H1 (cell line): ENCODE data around the gene ELP6. TPM values are rescaled to one million over a fixed set of nuclear protein-coding genes. Genes with fewer than 3 reads are reported as not detected.

Source experiments
- CTCF ChIA-PET: fragments of 300-600 bp; sonication (Branson Sonifier 250); formaldehyde crosslinking; loops from one replicate; lab custom pipeline; 2021; ENCODE audit not compliant: partially characterized antibody; lab: Charles Lee
- POLR2A ChIA-PET: fragments of 300-600 bp; sonication (Branson Sonifier 250); formaldehyde crosslinking; loops from one replicate; lab custom pipeline; 2021; ENCODE audit warnings: inconsistent platforms; ENCODE audit not compliant: partially characterized antibody; lab: Charles Lee
- DNase-seq, 2 experiments: peaks; one replicate each; pipeline versions ENCODE4 v3.0.0 to v3.0.0-alpha.2; 2010 to 2022; ENCODE audit warnings: low spot score in 2 of 2, low read depth in 1 of 2, mixed read lengths in 1 of 2
- FAIRE-seq: peaks from 2 replicates; lab custom pipeline; 2011; peaks lifted over from hg19 to GRCh38; lab: Jason Lieb, UNC
- H2AFZ ChIP-seq: 2 replicates; pipeline ENCODE4 v1.8.1; 2012; ENCODE audit warnings: low read length, inconsistent platforms
- H2AK5ac ChIP-seq: 2 replicates; pipeline ENCODE4 v1.6.1; 2013; ENCODE audit warnings: low read depth, low read length
- H2BK120ac ChIP-seq: replicated peaks from 2 replicates; pipeline ENCODE3; 2013; ENCODE audit warnings: low read depth, low read length, inconsistent platforms
- H2BK12ac ChIP-seq: 2 replicates; pipeline ENCODE4 v1.6.1; 2013; ENCODE audit warnings: low read depth, low read length
- H2BK15ac ChIP-seq: 2 replicates; pipeline ENCODE4 v1.6.1; 2013; ENCODE audit warnings: low read length
- H2BK20ac ChIP-seq: 2 replicates; pipeline ENCODE4 v1.6.1; 2013; ENCODE audit warnings: low read length
- H2BK5ac ChIP-seq: 2 replicates; pipeline ENCODE4 v1.6.1; 2013; ENCODE audit warnings: low read depth, low read length
- H3K14ac ChIP-seq: 2 replicates; pipeline ENCODE4 v1.6.1; 2013; ENCODE audit warnings: inconsistent platforms; ENCODE audit not compliant: insufficient read length
- H3K18ac ChIP-seq: 2 replicates; pipeline ENCODE4 v1.6.1; 2013; ENCODE audit warnings: low read length; ENCODE audit errors: extremely low read depth
- H3K23ac ChIP-seq: 2 replicates; pipeline ENCODE4 v1.6.1; 2013; ENCODE audit warnings: inconsistent platforms; ENCODE audit not compliant: insufficient read length
- H3K23me2 ChIP-seq: 2 replicates; pipeline ENCODE4 v1.6.1; 2013; ENCODE audit warnings: low read depth, low read length
- H3K27ac ChIP-seq: 2 replicates; pipeline ENCODE4 v1.6.1; 2011; ENCODE audit warnings: low read depth, low read length, inconsistent platforms
- H3K27me3 ChIP-seq, 4 experiments: replicated peaks in 1 of 4; 1 replicate in 1 of 4; 2 replicates in 3 of 4; pipeline versions ENCODE4 v1.6.1 to v1.8.1; 2011 to 2013; ENCODE audit warnings: low read length in 3 of 4, mild to moderate bottlenecking in 3 of 4, inconsistent platforms in 2 of 4, mixed read lengths in 2 of 4, moderate library complexity in 1 of 4; ENCODE audit not compliant: control insufficient read depth in 3 of 4, insufficient read depth in 3 of 4; ENCODE audit errors: extremely low read depth in 1 of 4
- H3K36me3 ChIP-seq, 4 experiments: 2 replicates each; pipeline versions ENCODE4 v1.6.1 to v1.8.1; 2011 to 2013; ENCODE audit warnings: mild to moderate bottlenecking in 4 of 4, low read length in 3 of 4, moderate library complexity in 2 of 4, control low read depth in 1 of 4, inconsistent platforms in 1 of 4; ENCODE audit not compliant: insufficient read depth in 4 of 4, control insufficient read depth in 2 of 4
- H3K4ac ChIP-seq: replicated peaks from 2 replicates; pipeline ENCODE3; 2013; ENCODE audit warnings: low read length, low read depth, mixed read lengths, inconsistent platforms; ENCODE audit not compliant: insufficient read length
- H3K4me1 ChIP-seq, 4 experiments: replicated peaks in 1 of 4; 1 replicate in 1 of 4; 2 replicates in 3 of 4; pipeline versions ENCODE4 v1.6.1 to v1.8.1; 2011 to 2013; ENCODE audit warnings: low read length in 3 of 4, inconsistent platforms in 2 of 4, mixed read lengths in 1 of 4; ENCODE audit not compliant: insufficient read depth in 4 of 4, control insufficient read depth in 3 of 4
- H3K4me2 ChIP-seq, 2 experiments: 2 replicates each; pipeline versions ENCODE4 v1.6.1 to v1.8.1; 2011 to 2013; ENCODE audit warnings: low read depth in 2 of 2, low read length in 2 of 2, control low read depth in 1 of 2, inconsistent platforms in 1 of 2, mild to moderate bottlenecking in 1 of 2; ENCODE audit not compliant: insufficient read depth in 1 of 2
- H3K4me3 ChIP-seq, 4 experiments: fragments of 200-600, 300-600 bp in 1 of 4; sonication (generic), shearing (Covaris generic), sonication (Bioruptor Twin) in 1 of 4; 2 replicates each; pipeline versions ENCODE4 v1.5.1 to v1.8.1; 2011 to 2016; ENCODE audit warnings: low read length in 4 of 4, low read depth in 3 of 4, control low read depth in 2 of 4, inconsistent platforms in 2 of 4, mild to moderate bottlenecking in 2 of 4, mixed read lengths in 1 of 4, moderate library complexity in 1 of 4; ENCODE audit not compliant: insufficient read depth in 2 of 4; ENCODE audit errors: extremely low read depth in 1 of 4
- H3K56ac ChIP-seq: replicated peaks from 2 replicates; pipeline ENCODE3; 2013; ENCODE audit warnings: low read depth, mild to moderate bottlenecking, mixed read lengths, low read length, inconsistent platforms; ENCODE audit not compliant: insufficient read length
- H3K79me1 ChIP-seq: 2 replicates; pipeline ENCODE4 v1.6.1; 2013; ENCODE audit warnings: low read depth, low read length, control low read depth
- H3K79me2 ChIP-seq, 2 experiments: 2 replicates each; pipeline versions ENCODE4 v1.6.1 to v1.8.1; 2012 to 2013; ENCODE audit warnings: low read length in 2 of 2, mild to moderate bottlenecking in 2 of 2, inconsistent platforms in 1 of 2; ENCODE audit not compliant: insufficient read depth in 2 of 2, control insufficient read depth in 1 of 2
- H3K9ac ChIP-seq, 4 experiments: replicated peaks in 1 of 4; 1 replicate in 1 of 4; 2 replicates in 3 of 4; pipeline versions ENCODE4 v1.6.1 to v1.8.1; 2011 to 2013; ENCODE audit warnings: low read depth in 3 of 4, low read length in 3 of 4, control low read depth in 2 of 4, mild to moderate bottlenecking in 2 of 4, moderate library complexity in 2 of 4, inconsistent platforms in 1 of 4; ENCODE audit errors: extremely low read depth in 1 of 4
- H3K9me3 ChIP-seq, 2 experiments: 2 replicates each; pipeline versions ENCODE4 v1.6.1 to v1.8.1; 2012 to 2013; ENCODE audit warnings: mild to moderate bottlenecking in 2 of 2, moderate library complexity in 2 of 2, control low read depth in 1 of 2, inconsistent platforms in 1 of 2, low read depth in 1 of 2, low read length in 1 of 2, mixed read lengths in 1 of 2; ENCODE audit not compliant: insufficient read depth in 2 of 2
- H4K20me1 ChIP-seq, 2 experiments: replicated peaks in 1 of 2; 2 replicates each; pipeline versions ENCODE3 to v1.8.1; 2011 to 2013; ENCODE audit warnings: inconsistent platforms in 2 of 2, low read length in 2 of 2, mild to moderate bottlenecking in 1 of 2; ENCODE audit not compliant: insufficient read depth in 2 of 2, control insufficient read depth in 1 of 2
- H4K5ac ChIP-seq: 2 replicates; pipeline ENCODE4 v1.6.1; 2013; ENCODE audit warnings: low read length, low read depth, mixed read lengths, inconsistent platforms; ENCODE audit not compliant: insufficient read length
- H4K8ac ChIP-seq: 2 replicates; pipeline ENCODE4 v1.8.0; 2013; ENCODE audit warnings: mild to moderate bottlenecking, moderate library complexity, low read length, inconsistent platforms; ENCODE audit not compliant: insufficient read depth; ENCODE audit errors: extremely low read depth
- H4K91ac ChIP-seq: replicated peaks from 2 replicates; pipeline ENCODE3; 2013; ENCODE audit warnings: low read length, mixed read lengths, inconsistent platforms; ENCODE audit not compliant: insufficient read length
- RBBP5 ChIP-seq: IDR thresholded peaks from 2 replicates; pipeline ENCODE4 v1.7.1; 2012; ENCODE audit warnings: low read depth, mild to moderate bottlenecking, inconsistent platforms, low read length, moderate library complexity, borderline replicate concordance
- WGBS, 2 experiments: shearing (Covaris generic) in 1 of 2; methylation state at CpG; one replicate each; pipeline versions ENCODE4 v1.1.6 to v1.1.7; 2013 to 2015; ENCODE audit warnings: low lambda C conversion rate in 2 of 2, mixed read lengths in 2 of 2, inconsistent platforms in 1 of 2, low coverage in 1 of 2, missing lambda C conversion rate in 1 of 2; ENCODE audit not compliant: insufficient replicate concordance in 2 of 2, insufficient coverage in 1 of 2, insufficient read length in 1 of 2; ENCODE audit errors: extremely low coverage in 1 of 2, missing lambda C conversion rate in 1 of 2; 5-methylcytosine and 5-hydroxymethylcytosine counted together
- polyA plus RNA-seq, 7 experiments: library from polyadenylated mRNA; depleted of rRNA in 3 of 7; stranded (reverse) in 5 of 7; unstranded in 2 of 7; fragments of >200 nt in 5 of 7; fragments of 200-250 nt in 2 of 7; gene quantifications; 1 replicate in 5 of 7; 2 replicates in 1 of 7; 4 replicates in 1 of 7; pipeline versions ENCODE4 v1.2.1 to v1.2.3, GENCODE V29; 2011 to 2013; ENCODE audit warnings: missing spikeins in 2 of 7, mixed read lengths in 2 of 7
- total RNA-seq: library from RNA; stranded (reverse); fragmentation: NEBNext Ultra II Directional; extraction: Animal tissue kit (Norgen Biotek cat#: 25700); gene quantifications from 2 replicates; pipeline ENCODE4 v1.2.1, GENCODE V29; 2021

ELP6 gene
- total and polyA plus RNA-seq, 2 of the 8 experiments (the other 6 are each of a cell fraction or from before 2014, with no cell fraction given): 51.1 to 78.7 TPM

DNA sequence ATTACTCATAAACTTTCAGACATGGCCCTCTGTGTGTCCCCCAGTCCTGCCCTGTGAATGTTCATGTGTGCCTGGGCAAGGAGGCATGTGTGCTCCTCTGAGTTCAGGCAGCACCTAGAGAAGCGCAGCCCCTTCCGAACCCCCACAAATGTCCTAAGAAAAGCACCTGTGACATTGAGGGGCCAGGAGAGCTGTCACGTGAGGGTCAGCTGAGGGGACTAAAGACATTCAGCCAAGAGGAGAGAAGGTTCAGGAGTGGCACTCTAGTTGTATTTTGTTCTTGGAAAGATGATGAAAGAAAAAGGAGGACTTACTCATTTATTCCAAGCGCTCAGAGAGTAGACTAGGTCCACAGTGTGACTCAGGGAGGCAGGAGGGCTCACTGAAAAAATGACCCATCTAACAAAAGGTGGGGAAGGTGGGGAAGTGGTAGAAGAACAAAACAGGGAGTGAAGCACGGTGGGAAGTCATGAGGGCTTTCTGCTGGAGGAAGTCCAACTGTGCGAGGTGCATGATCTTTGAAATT is 28.1 kb upstream of the ELP6 start:
- FAIRE-seq (no peak), DNase-seq (no peak)
- no peak overlapping the region for H2AK5ac ChIP-seq
- H2AFZ ChIP-seq: no peak overlapping the region
- no peak for TF ChIP-seq RBBP5
- H2BK15ac ChIP-seq: no peak overlapping the region
- no peak overlapping the region for H2BK12ac ChIP-seq
- H3K27me3 ChIP-seq: no peaks in the 10 kb centered on the region; a peak in 1 of 7 replicates
- H3K27ac ChIP-seq: no peak overlapping the region
- ChIA-PET POLR2A (no interaction called here), CTCF (interaction anchor here (1.1 kb wide), 2 partner anchors 14 to 120 kb away, joined by 3 to 4 read pairs; no protein-coding TSS in a partner anchor)
- no peaks in the 10 kb centered on the region; a peak in 1 of 7 replicates for H3K4me1 ChIP-seq
- H3K23me2 ChIP-seq: no peaks in the 10 kb centered on the region
- H3K4me2 ChIP-seq: no peak overlapping the region
- no peak overlapping the region for H4K8ac ChIP-seq
- H3K79me1 ChIP-seq: no peaks in the 10 kb centered on the region
- H3K9ac ChIP-seq: no peak overlapping the region
- no peaks in the 10 kb centered on the region for H3K79me2 ChIP-seq
- H3K18ac ChIP-seq: no peak overlapping the region
- no peak overlapping the region for H2BK120ac ChIP-seq
- no peak overlapping the region for H3K4me3 ChIP-seq
- H2BK20ac ChIP-seq: no peak overlapping the region
- H2BK5ac ChIP-seq: no peak overlapping the region; the same call in 1 of the 2 replicates
- H3K4ac ChIP-seq: no peak overlapping the region
- no peak overlapping the region for H4K91ac ChIP-seq
- no peaks in the 10 kb centered on the region for H3K36me3 ChIP-seq
- no peak overlapping the region for H3K56ac ChIP-seq
- no peak overlapping the region for H4K5ac ChIP-seq
- H3K14ac ChIP-seq: no peak overlapping the region
- H3K9me3 ChIP-seq: no peaks in the 10 kb centered on the region
- H3K23ac ChIP-seq: no peak overlapping the region
- no peaks in the 10 kb centered on the region for H4K20me1 ChIP-seq
- WGBS, 2 experiments: 66% methylated on average over 6 of the region's 6 CpGs; no CpG with 5 or more reads in 1 of the 2 experiments
